AG09319 (cell line): Measurements from ENCODE around the gene ZNF331.

ENCODE experiments used
- DNase-seq: peaks from one replicate; pipeline ENCODE4 v3.0.0-alpha.2; 2010; ENCODE audit warnings: low read depth; ENCODE audit errors: extremely low read depth
- TF ChIP-seq, protein P1 (sequence below): IDR thresholded peaks from 2 replicates; pipeline ENCODE4 v1.5.1; 2011; ENCODE audit warnings: low read depth, mild to moderate bottlenecking, inconsistent platforms, low read length, moderate library complexity

Gene ZNF331

DNA sequence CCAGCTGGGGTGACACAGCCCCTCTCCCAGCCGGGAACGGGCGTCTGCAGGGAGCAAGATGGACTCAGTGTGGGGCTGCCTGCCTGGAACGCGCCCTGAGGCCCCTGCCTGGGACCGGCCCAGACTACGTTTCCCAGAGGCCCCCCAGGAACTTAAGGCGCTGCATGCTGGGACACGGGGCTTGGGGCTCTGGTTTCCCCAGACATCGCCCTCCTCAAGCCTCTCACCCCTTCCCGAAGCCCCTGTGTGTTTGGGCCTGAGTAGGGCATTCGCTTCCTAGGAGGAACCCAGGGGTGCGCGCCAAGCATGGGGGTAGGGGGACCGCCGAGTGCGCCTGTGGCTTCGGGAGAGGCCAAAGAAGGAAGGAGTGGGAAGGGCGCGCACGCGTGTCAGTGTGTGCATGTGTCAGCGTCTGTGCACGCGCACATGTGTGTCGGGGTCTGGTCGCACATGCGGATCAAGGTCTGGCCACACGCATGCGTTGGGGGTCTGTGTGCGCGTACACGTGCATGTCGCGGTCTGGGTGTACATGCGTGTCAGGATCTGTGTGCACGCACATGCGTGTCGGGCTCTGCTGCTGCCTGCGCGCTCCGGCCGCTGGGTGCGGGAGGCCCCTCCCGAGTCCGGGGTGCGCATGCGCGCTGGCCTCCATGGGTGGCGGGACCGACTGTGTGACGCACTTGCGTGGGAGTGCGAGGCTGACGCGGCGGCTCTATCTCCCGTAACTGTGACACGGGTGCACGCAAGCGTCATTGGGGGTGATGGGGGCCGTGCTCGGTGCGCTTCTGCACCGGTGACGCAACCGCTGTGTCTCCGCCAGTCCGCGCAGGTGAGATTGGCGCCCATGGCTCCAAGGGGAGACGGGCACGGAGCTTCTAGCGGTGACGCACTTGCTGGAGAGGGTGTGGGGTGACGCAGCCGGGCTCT lies 16.2 kb downstream of the ZNF331 start:
- TF ChIP-seq, protein P1, sequence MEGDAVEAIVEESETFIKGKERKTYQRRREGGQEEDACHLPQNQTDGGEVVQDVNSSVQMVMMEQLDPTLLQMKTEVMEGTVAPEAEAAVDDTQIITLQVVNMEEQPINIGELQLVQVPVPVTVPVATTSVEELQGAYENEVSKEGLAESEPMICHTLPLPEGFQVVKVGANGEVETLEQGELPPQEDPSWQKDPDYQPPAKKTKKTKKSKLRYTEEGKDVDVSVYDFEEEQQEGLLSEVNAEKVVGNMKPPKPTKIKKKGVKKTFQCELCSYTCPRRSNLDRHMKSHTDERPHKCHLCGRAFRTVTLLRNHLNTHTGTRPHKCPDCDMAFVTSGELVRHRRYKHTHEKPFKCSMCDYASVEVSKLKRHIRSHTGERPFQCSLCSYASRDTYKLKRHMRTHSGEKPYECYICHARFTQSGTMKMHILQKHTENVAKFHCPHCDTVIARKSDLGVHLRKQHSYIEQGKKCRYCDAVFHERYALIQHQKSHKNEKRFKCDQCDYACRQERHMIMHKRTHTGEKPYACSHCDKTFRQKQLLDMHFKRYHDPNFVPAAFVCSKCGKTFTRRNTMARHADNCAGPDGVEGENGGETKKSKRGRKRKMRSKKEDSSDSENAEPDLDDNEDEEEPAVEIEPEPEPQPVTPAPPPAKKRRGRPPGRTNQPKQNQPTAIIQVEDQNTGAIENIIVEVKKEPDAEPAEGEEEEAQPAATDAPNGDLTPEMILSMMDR = no peak
- DNase-seq = peak; percentile 70

DNA sequence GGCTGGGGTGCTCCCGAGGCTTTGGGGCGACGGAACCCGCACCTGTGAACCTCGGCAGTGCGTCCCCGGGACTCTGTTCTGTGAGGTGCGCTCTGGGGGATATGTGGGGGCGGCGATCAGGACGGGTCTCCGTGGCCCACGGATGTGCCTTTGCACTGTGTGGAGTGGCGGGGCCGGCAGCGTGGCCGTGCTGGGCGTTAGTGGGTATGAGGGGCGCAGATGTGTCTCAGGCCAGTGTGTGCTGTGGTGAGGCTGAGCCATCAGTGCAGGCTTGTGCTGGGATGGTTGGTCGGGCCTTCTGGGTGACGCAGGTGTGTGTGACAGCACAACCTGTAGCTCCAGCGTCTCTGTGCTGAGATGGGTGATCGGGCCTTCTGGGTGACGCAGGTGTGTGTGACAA lies 16.9 kb downstream of the ZNF331 start:
- no peak for DNase-seq
- TF ChIP-seq, protein P1 = no peak

DNA sequence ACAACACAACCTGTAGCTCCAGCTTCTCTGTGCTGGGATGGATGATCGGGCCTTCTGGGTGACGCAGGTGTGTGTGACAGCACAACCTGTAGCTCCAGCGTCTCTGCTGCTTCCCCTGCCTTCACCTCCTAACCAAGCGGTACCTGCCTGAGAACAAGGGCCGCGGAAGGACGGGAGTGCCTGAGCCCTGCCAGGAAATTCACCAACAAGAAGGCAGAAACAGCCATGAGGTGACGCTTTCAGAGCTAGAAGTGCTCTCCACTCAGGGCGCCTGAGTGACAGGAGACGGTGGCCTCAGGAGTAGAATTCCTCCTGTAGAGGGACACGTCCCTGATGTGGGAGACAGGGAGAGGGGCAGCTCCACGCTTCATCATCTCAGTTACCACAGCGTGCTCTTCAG lies 17.4 kb downstream of the ZNF331 start:
- TF ChIP-seq, protein P1 = no peak
- DNase-seq = no peak

DNA sequence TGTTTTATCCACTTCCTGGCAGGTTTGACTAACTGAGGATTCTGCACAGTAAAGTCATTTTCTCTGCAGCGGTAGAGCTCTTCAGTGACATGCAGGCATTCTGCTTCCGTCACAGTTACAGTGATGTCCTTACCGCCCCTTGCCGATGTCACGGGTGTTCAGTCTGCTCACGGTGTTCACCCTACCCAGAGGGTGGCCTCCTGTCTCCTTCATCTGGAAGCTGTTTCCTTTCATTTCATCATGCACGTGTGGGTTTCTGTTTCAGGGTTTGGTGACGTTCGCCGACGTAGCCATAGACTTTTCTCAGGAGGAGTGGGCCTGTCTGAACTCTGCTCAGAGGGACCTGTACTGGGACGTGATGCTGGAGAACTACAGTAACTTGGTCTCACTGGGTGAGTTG lies 33.4 kb downstream of the ZNF331 start:
- no peak for DNase-seq
- TF ChIP-seq, protein P1 = no peak

DNA sequence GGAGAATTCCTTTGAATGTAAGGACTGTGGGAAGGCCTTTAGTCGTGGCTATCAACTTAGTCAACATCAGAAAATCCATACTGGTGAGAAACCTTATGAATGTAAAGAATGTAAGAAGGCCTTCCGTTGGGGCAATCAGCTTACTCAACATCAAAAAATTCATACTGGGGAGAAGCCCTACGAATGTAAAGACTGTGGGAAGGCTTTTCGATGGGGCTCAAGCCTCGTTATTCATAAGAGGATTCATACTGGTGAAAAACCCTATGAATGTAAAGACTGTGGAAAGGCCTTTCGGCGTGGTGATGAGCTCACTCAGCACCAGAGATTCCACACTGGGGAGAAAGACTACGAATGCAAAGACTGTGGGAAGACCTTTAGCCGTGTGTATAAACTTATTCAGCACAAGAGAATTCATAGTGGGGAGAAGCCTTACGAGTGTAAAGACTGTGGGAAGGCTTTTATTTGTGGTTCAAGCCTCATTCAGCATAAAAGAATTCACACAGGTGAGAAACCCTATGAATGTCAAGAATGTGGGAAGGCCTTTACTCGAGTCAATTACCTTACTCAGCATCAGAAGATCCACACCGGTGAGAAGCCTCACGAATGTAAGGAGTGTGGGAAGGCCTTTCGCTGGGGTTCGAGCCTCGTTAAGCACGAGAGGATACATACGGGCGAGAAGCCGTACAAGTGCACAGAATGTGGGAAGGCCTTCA lies 39.2 kb downstream of the ZNF331 start:
- TF ChIP-seq, protein P1 = no peak
- DNase-seq = no peak

DNA sequence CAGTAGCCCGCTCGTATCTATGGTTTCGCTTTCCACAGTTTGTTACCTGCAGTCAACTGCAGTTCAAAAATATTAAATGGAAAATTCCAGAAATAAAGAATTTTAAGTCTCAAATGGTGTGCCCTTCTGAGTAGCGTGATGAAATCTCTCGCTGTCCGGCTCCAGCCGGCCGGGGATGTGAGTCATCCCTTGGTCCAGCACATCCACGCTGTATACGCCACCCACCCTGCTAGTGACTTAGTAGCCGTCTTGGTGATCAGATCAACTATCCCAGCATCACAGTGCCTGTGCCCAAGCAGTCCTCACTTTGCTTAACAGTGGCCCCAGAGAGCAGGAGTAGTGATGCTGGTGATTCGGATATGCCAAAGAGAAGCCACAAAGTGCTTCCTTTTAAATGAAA lies 40.0 kb downstream of the ZNF331 start:
- no peak for DNase-seq
- TF ChIP-seq, protein P1 = no peak

DNA sequence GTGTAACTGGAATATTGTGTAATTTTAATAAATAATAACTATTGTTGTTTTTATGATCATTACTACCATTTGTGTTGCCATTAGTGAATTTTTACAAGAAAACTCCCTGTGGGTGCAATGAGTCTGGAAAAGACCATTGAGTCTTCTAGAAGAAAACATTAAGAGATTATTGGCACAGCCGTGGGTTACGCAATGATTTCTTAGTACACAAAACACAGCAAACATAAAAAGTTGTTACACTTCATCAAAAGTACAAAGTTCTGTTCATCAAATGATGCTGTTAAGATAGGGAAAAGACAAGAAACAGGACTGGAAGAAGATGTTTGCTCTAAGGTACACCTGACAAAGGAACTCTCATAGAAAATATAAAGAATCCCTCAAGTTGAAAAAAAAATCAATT lies 41.6 kb downstream of the ZNF331 start:
- TF ChIP-seq, protein P1 = no peak
- DNase-seq = no peak
